ENCODE results near the gene R3HDML.

DNA sequence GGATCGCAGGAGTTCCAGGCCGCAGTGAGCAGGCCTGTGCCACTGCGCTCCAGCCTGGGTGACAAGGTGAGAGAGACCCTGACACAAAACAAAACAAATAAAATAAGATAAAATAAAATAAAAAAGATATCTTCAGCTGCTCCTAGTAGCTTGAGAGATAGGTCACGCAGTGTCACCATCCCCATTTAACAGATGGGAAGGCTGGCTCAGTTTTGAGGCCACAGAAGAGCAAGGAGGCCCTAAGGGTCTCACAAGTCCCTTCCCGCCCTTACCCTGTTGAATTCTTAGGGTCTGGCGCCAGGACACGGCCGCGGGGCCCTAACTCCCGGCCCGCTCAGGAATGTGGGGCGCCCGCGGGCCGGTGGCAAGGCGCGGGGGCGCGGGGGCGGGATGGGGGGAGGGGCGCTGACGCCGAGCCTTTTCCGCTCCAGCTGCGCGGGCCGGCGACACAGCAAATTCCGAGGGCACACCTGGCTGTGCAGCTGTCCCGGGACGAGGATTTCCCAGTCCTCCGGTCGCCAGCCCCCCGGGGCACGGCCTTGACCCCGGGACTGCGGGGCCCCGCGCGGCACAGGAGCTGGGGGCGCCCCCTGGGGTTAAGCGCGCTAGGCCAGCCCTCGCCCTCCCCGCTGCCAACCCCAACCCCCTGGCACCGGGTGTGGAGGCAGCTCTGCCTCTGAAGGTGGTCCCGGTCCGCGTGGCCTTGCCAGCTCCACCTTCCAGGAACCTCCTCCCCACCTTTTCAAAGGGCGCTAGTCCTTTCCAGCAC lies 10.3 kb upstream of the R3HDML start:
- TF ChIP-seq, protein P1, sequence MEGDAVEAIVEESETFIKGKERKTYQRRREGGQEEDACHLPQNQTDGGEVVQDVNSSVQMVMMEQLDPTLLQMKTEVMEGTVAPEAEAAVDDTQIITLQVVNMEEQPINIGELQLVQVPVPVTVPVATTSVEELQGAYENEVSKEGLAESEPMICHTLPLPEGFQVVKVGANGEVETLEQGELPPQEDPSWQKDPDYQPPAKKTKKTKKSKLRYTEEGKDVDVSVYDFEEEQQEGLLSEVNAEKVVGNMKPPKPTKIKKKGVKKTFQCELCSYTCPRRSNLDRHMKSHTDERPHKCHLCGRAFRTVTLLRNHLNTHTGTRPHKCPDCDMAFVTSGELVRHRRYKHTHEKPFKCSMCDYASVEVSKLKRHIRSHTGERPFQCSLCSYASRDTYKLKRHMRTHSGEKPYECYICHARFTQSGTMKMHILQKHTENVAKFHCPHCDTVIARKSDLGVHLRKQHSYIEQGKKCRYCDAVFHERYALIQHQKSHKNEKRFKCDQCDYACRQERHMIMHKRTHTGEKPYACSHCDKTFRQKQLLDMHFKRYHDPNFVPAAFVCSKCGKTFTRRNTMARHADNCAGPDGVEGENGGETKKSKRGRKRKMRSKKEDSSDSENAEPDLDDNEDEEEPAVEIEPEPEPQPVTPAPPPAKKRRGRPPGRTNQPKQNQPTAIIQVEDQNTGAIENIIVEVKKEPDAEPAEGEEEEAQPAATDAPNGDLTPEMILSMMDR (IDR thresholded peaks at IDR 0.05; ENCODE audit: insufficient read depth, low read length), result no peak
- TF ChIP-seq GABPA (IDR thresholded peaks at IDR 0.05; ENCODE audit: low read depth) (no peak), POLR2AphosphoS5 (IDR thresholded peaks at IDR 0.05; ENCODE audit: low read depth) (no peak), SPI1 (IDR thresholded peaks at IDR 0.05; ENCODE audit: borderline replicate concordance, low read depth) (no peak)
- TF ChIP-seq, protein P2, sequence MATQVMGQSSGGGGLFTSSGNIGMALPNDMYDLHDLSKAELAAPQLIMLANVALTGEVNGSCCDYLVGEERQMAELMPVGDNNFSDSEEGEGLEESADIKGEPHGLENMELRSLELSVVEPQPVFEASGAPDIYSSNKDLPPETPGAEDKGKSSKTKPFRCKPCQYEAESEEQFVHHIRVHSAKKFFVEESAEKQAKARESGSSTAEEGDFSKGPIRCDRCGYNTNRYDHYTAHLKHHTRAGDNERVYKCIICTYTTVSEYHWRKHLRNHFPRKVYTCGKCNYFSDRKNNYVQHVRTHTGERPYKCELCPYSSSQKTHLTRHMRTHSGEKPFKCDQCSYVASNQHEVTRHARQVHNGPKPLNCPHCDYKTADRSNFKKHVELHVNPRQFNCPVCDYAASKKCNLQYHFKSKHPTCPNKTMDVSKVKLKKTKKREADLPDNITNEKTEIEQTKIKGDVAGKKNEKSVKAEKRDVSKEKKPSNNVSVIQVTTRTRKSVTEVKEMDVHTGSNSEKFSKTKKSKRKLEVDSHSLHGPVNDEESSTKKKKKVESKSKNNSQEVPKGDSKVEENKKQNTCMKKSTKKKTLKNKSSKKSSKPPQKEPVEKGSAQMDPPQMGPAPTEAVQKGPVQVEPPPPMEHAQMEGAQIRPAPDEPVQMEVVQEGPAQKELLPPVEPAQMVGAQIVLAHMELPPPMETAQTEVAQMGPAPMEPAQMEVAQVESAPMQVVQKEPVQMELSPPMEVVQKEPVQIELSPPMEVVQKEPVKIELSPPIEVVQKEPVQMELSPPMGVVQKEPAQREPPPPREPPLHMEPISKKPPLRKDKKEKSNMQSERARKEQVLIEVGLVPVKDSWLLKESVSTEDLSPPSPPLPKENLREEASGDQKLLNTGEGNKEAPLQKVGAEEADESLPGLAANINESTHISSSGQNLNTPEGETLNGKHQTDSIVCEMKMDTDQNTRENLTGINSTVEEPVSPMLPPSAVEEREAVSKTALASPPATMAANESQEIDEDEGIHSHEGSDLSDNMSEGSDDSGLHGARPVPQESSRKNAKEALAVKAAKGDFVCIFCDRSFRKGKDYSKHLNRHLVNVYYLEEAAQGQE (IDR thresholded peaks at IDR 0.05; ENCODE audit: insufficient replicate concordance, low read depth), result no peak

Measured in HL-60 (cell line).